Mucosa of gallbladder (tissue), 1 donor: ENCODE measurements around the gene SERPINC1. TPM values are rescaled to one million over a fixed set of nuclear protein-coding genes. Genes with fewer than 3 reads are reported as not detected.
"Not testable (repeated sequence)": the region's sequence is repeated elsewhere in the genome, so short reads cannot be mapped to it uniquely, and the experiment has no call there.

ENCODE experiments used
- DNase-seq: peaks from one replicate; pipeline ENCODE4 v3.0.0-alpha.2; 2020; ENCODE audit warnings: low spot score
- total RNA-seq: library from RNA; stranded (reverse); gene quantifications from one replicate; pipeline ENCODE4 v1.2.1, GENCODE V29; 2021
- donor health status: DM: no; HTN: no; CAD: no.

SERPINC1 gene
- total RNA-seq, 1 donor from 2014 or later, result 1.2 TPM

DNA sequence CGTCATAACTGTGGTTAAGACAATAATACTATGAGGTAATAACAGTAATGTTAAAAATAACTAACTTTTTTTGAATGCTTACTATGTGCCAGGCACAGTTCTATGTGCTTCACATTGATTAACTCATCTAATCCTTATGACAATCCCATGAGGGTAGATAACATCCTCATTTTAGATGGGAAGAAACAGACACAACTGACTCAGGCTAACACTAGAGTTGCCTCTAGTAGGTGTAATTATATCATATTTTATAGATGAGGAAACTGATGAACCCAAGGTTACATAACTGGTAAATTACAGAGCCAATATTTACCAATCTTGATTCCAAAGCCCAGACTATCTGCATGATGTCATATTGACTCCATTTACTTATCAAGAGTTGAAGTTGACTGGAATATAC, 23.5 kb downstream of the SERPINC1 start:
- DNase-seq, result no peak

DNA sequence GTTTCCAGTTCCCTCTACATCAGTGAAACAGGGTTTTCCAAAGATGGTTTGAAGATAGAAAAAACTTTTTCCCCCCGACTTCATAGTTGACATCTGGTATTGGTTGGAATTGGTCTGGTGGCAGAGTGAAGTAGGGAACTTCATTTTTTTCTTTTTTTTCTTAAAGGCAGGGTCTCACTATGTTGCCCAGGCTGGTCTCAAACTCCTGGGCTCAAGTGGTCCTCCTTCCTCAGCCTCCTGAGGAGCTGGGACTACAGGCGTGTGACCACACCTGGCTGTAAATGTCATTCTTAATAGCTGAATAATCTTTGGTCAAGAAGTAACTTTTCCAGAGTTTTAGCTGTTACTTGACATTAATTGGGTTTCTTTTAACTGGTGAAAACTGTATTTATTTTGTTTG, 27.2 kb downstream of the SERPINC1 start:
- DNase-seq, result no peak

DNA sequence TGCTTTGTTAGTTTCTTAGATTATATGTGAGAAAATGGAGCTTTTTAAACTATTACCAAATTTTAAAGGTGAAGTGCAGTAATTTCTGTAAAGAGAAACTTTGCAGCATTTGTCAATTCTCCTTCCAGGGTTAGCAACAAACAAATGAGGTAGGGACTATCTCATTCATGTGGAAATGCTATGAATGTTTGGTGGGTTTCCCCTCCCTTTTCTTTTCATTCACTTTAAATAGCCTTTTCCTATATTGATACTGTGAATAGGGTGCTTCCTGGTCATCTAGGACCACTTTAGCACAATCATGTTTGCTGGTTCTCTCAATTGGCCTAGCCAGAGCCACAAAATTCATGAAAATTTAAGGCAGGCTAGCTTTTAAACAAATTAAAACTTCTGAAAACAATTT, 28.4 kb downstream of the SERPINC1 start:
- no peak for DNase-seq

DNA sequence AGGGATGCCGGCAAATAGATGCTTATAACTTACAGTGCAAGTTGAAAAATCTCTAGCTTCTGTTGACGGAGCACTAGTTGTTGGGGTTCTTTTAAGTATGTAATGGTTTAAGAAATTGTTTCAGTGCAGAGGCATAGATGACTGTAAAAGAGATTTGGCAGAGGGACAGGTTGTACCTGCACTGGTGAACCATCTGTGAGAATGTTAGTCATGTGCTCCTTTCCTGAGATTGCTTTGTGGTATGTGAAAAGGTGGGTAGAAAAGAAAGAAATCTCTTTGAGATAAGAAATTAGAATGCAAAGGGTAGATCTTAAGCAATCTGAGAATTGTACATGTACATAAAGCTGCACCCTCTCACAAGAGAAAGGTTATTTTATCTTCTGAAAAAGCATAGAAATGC, 29.5 kb downstream of the SERPINC1 start:
- DNase-seq, result no peak

DNA sequence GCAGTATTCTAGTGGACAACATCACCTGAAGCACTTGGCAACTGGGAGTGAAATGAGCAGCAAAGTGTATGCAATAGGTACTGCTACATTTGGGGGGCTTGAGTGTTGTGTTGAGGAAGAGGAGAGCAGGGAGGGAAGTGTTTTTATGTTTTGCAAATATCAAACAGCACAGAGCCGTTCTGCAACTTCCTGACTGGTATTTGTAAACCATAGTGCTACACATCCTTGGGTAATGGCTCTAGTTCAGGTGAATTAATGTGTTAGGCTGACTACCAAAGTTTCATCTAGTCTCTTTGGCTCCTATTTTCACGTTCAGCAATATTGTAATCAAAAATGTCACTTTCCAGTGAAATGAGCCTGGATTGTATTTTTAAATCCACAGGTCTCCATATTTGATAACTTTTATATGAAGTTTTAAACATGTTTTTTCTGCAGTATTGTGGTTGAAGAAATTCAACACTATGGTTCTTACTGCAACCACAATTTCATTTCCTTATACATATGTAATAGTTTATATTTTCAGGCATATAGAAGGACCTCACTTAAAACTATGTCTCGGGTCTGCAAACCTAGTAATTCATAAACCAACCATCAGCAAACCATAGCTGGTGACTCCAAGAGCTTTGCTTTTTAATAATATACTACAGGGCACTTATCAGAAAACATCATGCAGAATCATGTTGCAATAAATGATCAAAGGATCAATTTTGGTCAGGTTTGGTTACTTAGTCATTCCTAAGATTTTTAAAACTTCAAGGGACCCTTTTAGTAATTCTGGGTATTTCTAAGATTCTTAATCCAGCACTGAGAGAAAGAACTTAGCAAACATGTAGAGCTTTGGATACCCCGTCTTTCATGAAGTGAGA, 30.1 kb downstream of the SERPINC1 start:
- no peak for DNase-seq

DNA sequence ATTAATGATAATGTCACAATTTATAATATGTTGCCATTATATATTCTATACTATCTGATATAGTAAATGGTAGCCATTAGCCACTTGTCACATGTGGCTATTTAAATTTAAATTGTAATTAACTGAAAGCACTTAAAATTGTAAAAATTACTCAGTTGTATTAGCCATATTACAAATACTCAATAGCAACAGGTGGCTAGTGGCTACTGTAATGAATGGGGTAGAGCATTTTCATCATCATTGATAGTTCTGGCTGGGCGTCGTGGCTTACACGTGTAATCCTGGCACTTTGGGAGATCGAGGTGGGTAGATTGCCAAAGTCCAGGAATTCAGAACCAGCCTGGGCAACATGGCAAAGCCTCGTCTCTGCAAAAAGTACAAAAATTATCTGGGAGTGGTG, 32.4 kb downstream of the SERPINC1 start:
- DNase-seq, result no peak

DNA sequence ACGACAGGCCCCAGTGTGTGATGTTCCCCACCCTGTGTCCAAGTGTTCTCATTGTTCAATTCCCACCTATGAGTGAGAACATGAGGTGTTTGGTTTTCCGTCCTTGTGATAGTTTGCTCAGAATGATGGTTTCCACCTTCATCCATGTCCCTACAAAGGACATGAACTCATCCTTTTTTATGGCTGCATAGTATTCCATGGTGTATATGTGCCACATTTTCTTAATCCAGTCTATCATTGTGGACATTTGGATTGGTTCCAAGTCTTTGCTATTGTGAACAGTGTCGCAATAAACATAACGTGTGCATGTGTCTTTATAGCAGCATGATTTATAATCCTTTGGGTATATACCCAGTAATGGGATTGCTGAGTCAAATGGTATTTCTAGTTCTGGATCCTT, 36.0 kb downstream of the SERPINC1 start:
- DNase-seq, result not testable (repeated sequence)

DNA sequence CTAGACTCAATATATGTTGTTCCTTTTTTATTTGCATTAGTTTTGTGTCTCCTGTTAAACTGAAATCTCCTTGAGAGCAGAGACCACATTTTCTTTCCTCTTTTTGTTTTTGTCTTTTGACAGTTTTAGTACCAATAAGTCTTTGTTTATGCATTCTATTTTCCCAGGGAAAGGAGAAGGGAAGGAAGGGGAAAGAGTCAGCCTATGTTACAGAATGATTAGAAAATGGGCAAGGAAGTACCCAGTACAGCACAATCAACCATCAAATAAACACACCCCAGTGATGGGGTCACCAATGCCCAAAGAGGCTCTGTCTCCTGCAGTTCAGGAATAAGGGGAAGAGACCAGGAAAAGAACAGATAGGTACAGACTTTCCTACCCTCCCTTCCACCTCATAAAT, 38.9 kb downstream of the SERPINC1 start:
- no peak for DNase-seq

DNA sequence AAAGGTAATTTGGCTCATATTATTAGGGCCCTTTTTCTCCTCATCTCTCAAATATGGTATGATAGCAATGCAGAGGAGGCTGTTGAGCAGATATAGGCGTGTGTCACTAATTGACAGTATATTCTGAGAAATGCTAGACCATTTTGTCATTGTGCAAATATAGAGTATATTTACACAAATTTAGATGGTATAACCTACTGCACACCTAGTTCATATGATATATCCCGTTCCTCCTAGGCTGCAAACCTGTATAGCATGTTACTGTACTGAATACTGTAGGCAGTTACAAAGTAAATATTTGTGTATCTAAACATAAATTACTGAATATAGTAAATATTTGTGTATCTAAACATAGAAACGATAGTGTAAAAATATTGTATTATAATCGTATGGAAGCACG, 40.4 kb downstream of the SERPINC1 start:
- DNase-seq, result no peak

DNA sequence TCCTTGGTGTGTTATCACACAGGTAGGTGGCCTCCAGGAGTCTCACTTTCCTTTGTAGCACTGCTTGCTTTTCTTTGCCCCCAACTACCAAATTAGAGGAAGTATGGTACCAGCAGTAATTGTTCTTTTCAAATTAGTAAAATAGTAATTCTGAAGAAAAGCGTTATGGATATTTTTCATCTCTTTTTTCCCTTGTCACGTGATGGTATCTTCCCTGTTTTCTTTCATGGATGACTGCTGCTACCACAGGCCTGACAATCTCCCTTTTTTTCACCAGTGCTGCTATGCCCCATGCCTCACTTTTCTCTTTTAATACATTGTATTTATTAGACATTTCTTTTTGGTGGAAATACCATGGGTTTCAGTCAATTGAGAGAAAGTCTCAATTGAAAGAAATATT, 45.6 kb downstream of the SERPINC1 start:
- no peak for DNase-seq

DNA sequence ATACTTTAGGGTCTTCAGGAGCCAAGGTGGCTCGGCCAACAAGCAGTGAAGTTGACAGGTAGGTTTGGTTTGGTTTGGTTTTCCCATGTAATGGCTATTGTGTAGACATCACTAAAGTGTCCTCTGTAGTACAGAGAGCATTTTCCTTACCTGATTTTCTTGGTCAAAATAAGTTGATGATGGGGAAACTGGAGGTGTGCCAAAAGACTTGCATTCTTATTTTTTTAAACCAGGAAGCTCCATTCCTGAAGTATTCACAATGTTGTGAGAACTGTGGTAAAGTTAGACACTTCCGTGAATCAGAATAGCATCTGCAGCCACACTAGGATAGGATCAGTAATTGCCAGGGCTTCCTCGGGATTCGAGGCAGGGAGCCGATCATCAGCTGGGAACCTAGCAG, 46.0 kb downstream of the SERPINC1 start:
- no peak for DNase-seq

DNA sequence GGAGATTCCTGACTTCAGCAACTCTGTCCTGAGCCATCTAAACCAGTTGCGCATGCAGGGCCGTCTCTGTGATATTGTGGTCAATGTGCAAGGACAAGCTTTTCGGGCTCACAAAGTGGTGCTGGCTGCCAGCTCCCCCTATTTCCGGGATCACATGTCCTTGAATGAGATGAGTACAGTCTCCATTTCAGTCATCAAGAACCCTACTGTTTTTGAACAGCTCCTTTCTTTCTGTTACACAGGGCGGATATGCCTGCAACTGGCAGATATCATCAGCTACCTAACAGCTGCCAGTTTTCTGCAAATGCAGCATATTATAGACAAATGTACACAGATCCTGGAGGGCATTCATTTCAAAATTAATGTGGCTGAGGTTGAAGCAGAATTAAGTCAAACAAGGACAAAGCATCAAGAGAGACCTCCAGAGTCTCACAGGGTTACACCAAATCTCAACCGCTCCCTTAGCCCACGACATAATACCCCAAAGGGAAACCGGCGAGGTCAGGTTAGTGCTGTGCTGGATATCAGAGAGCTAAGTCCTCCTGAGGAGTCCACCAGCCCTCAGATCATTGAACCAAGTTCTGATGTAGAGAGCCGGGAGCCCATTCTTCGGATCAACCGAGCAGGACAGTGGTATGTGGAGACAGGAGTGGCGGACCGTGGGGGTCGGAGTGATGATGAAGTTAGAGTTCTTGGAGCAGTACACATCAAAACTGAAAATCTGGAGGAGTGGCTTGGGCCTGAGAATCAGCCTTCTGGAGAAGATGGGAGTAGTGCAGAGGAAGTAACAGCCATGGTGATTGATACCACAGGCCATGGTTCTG, 46.7 kb downstream of the SERPINC1 start:
- DNase-seq, result peak; percentile 22

DNA sequence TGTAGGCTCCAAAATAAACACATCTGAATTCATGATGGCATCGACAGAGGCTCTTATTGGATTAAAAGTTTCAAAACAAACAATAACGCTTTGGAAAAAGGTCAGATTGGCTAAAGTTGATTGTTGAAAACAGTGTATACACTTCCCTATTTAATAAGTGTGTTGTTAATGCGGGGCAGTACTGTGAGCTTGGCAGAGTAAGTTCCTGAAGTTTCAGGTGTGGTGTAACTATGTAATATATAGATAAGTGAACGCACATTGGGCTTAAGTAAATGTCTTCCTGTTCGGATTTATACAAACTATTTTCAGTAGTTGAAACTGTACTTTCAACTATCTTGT, 48.1 kb downstream of the SERPINC1 start:
- DNase-seq, result no peak

DNA sequence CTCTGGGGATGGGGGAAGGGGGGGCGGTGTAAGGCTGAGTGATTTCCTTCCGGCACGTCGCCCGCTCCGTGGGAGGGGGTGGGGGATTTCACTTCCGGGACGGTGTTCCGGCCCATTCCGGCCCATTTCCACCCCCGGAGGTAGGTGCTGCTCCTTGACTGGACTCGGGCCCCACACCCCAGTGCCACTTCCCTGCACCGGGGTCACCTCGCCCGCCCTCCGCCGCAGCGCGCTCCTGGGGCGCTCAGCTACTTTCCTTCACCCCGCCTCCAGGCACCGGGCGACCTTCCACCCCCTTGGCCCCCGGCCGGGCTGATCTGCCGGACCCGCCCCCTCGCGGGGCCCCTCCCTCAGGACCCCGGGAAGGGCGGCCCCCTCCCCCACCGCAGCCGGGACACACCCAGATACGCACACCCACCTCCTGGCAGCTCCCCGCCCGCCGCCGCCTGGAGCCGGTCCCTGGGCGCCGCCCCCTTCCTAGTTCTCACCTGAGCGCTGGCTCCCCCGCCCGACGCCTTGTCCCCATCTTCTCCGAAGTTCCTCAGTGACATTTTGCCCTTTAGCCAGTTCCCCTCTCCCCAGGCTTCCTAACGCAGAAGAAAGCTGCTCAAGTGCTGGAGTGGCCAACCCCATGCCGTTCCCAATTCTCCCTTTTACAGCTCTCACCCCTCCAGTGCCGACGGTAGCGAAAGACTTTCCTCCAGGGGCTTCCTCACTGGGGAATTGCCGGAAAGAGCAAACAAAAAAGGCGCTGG, 48.7 kb downstream of the SERPINC1 start, which contains the start of gene ZBTB37:
Gene ZBTB37, plus strand, starts transcription at position 115 of the 755 bp plus-strand sequence. CDS start 1,846 bp downstream, outside the sequence.
- DNase-seq, result peak; percentile 92

DNA sequence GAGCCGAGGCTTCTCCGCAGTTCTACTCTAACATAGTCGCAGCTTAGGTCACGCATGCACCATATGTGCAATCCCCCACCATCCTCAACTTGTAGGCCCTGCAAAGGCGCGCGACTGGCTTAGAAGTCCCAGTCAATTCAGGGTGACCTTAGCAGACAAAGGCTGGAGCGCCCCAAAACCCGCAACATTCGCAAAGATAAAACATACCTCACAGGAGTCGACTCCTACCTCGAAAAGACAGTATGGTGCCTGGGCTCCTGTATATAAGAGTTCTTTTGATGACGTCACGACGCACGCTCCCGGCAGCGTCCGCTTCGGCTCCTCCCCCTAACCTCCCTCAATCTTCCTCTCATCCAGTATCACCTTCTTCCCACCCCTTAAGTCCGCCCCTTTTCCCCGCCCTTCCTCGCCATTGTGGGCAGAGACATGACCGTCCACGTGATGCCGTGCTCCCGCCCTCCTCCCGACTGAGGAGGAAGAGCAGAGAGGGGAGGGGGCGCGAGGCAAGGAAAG, 49.3 kb downstream of the SERPINC1 start, which contains the start of gene GAS5:
Gene GAS5, minus strand, starts transcription at position 237 of the 513 bp plus-strand sequence.
- DNase-seq, result peak; percentile 99

DNA sequence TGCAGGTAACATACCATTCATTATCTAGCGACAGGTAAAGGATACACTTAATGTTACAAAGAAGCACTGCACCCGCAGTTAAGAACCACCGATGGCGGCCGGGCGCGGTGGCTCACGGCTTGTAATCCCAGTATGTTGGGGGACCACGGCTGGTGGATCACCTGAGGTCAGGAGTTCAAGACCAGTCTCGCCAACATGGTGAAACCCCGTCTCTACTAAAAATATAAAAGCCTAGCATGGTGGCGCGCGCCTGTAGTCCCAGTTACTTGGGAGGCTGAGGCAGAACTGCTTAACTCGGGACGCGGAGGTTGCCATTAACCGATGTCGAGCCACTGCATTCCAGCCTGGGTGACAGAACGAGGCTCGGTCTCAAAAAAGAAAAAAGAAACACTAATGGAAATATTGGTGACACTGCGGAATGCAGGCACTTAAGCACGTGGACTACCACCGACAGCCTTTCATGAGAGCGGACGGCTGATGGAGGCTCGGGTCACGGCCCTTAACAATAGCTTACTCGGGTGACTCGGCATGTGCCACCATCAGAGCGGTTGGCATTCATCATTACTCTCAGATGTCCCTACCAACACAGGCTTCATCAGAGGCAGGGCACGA, 49.9 kb downstream of the SERPINC1 start:
- DNase-seq, result no peak

DNA sequence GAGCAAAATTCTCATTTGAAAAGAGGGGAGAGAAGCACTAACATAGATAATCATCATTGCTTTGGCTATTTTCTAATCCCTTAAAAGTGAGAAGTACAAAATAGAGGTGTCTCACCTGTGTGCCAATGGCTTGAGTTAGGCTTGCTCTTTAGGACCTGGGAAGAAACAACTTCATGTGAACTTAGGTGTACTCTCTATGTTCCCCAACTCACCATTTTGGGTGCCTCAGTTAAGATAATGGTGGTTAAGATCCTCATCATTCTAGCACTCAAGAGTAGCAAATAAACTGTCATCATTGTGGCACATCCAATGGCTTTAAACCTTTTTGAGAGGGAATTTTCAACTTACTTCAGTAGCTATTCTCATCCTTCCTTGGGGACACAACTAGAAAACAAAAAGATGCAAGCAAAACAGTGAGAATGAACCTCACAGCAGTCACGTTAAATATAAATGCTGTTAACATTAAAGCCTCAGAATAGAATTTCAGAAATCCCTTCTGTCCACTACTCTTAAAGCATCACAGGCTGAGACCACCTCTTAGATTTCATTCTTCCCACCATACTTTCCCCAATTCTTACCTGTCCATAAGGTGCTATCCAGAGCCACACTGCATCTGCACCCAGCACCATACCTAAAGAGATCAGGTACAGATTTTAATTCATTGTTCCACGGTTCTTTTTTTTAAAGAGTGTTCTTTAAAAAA, 50.6 kb downstream of the SERPINC1 start:
- no peak for DNase-seq

DNA sequence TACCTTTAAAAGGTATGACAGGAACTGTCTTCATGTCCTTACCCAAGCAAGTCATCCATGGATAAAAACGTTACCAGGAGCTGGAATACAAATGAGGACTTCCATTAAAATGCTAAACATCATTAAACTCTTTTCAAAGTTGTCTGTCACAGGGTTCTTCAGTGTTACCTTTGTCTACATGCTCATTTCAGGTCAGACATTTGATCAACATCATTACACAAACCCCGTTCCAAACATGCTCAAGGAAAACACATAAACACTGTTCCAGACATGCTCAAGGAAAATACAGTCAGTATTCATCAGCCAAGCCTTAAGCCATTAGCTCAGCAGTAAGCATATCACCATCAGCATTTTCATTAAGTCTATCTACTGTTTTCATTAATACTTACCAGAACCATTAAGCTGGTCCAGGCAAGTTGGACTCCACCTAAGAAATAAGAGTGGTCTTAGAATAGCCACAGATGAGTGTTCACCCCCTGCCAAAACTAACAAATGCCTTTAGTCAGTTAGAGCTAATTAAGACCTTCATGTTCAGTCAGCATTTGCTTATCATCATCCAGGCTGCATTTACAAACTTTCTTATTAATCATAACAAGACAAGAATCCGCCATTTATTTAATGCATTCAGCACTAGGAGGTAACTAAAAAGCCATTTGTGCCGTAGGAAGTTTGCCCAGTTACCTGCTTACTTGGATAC, 51.5 kb downstream of the SERPINC1 start:
- no peak for DNase-seq

DNA sequence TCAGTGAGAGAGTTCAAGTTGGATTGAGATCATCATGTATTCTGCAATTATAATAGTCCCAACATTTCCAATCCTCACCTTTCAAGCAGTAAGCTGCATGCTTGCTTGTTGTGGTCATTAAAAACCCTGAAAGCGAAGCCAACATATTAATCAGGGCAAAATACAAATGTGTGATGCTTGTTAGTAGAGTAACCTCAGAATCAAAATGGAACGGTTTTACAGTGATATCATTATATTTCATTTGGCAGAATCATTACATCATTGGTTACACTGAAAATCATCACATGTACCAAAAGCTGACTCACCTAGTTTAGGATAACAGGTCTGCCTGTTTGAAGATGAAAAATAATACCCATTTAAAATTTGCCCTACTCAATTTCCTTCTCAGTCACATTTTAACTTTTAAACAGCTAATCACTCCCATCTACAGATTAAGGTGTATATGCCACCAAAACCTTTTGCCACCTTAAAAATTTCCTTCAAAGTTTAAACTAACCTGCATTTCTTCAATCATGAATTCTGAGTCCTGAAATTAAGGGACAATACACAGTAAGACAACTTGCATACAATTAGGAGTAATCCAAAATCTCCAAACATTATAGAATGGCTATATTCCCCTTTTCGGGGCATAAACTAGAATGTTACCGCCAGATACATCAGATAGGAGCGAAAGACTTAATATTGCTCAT, 52.8 kb downstream of the SERPINC1 start:
- DNase-seq, result no peak
